GM12873 (cell line): ENCODE data around the gene PKP1.

Experiments used
- TF ChIP-seq, protein P1 (sequence below): IDR thresholded peaks from 2 replicates; pipeline ENCODE4 v1.5.1; 2012; ENCODE audit warnings: low read depth, mild to moderate bottlenecking, moderate library complexity, low read length, control low read depth; ENCODE audit not compliant: insufficient read depth; ENCODE audit errors: missing control alignments

PKP1 gene

DNA sequence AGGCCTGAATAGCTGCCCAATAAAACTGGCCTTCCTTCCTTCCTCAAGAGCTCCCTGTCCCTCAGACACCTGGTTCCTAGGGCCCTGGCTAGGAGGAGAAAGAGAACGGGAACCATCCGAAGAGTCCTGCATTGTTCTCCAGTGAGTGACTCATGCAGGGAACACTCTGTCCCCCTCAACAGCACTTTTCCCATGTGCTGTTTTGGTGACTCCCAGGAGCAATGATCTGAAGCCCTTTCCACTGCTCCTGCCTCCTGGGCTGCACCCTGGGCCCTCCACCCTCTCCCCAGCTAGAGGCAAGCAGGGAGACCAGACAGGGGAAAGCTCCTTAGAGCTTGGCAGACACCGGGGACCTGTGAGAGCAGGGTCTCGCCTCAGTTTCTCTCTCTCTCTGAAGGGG lies 75.3 kb downstream of the PKP1 start:
- TF ChIP-seq, protein P1, sequence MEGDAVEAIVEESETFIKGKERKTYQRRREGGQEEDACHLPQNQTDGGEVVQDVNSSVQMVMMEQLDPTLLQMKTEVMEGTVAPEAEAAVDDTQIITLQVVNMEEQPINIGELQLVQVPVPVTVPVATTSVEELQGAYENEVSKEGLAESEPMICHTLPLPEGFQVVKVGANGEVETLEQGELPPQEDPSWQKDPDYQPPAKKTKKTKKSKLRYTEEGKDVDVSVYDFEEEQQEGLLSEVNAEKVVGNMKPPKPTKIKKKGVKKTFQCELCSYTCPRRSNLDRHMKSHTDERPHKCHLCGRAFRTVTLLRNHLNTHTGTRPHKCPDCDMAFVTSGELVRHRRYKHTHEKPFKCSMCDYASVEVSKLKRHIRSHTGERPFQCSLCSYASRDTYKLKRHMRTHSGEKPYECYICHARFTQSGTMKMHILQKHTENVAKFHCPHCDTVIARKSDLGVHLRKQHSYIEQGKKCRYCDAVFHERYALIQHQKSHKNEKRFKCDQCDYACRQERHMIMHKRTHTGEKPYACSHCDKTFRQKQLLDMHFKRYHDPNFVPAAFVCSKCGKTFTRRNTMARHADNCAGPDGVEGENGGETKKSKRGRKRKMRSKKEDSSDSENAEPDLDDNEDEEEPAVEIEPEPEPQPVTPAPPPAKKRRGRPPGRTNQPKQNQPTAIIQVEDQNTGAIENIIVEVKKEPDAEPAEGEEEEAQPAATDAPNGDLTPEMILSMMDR, result no peak

GRCh38 chr1:201359031-201359872 lies 75.9 kb downstream of the PKP1 start:
- TF ChIP-seq, protein P1, result no peak

- TF ChIP-seq, protein P1, result no peak
These were observed 76.5 kb downstream of the PKP1 start for GRCh38 chr1:201359873-201360210.

DNA sequence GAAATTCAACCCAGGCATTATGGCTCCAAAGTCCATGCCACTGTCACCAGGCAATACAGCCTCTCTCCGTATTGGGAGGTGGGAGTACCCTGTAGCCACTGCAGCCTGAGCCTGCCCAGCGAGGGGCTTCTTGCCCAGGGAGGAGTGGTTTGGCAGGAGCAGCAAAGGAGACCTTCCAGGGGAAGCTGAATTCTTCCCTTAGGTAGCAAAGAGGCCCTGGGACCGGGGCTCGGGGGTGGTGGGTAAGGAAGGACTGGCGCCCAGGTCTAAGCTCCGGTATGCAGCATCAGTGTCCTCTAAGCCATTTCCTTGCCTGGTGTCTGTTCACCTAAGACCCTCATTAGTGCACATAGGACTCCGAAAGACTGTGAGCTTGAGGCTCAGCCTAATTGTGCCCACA lies 77.2 kb downstream of the PKP1 start:
- TF ChIP-seq, protein P1, result no peak

DNA sequence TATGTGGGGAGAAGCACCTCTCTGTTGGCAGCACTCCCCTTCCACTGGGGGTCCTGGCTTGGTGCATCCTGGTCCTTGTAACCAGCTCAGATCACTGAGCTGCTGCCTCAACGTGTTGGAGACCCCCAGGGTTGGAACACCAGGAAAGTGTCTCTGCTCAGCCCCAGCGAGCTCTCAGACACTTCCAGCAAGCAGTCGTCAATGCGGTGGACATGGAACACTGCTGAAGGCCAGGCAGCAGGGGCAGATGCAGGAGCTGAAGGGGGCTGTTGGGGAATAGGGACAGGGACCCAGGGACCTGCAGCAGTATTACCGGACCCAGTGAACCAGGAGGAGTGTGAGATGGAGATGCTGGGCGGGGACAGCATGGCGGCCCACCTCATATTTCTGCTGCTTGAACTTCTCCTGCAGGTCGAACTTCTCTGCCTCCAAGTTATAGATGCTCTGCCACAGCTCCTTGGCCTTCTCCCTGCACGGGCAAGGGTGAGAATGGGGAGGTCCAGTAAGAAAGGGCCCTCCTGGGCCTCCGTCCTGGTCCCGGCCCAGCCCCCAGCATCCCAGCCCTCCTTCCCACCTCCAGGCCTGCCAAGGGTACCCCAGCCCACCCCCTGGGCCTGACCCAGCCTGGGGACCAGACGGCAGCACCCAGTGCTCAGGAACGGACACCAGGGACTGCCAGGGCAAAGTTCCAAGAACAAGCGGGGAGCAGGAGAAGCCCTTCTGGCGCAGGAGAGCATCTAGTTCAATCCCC lies 77.8 kb downstream of the PKP1 start:
- TF ChIP-seq, protein P1, result no peak

GRCh38 chr1:201361652-201362504 lies 78.6 kb downstream of the PKP1 start:
- TF ChIP-seq, protein P1, result peak; percentile 85

DNA sequence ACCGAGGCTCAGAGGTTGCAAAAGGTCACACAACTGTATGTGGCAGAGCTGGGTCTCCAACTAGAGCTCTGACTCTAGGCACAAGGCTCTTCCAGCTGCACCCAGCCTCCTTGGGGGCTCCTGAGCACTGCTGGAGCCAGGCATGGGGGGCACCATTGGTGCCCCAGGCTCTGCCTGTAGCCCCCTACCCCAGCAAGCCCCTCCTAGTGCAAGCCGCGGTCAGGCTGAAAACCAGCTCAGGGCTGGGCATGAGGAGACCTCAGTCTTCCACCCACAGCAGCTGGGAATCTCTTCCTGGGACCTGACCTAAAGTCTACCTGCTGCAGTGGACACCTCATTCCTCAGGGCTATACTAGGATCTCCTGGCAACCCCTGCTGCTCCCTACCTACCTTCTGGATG lies 79.6 kb downstream of the PKP1 start:
- TF ChIP-seq, protein P1, result no peak
